GM20000 (cell line): ENCODE results near the gene ARHGAP20.

Experiments used
- DNase-seq: peaks from one replicate; pipeline ENCODE4 v3.0.0; 2012; ENCODE audit warnings: low spot score
- TF ChIP-seq, protein P1 (sequence below): IDR thresholded peaks from 2 replicates; pipeline ENCODE4 v1.5.1; 2012; ENCODE audit warnings: mild to moderate bottlenecking, control low read depth; ENCODE audit errors: extremely low read depth, missing control alignments

Gene ARHGAP20

DNA sequence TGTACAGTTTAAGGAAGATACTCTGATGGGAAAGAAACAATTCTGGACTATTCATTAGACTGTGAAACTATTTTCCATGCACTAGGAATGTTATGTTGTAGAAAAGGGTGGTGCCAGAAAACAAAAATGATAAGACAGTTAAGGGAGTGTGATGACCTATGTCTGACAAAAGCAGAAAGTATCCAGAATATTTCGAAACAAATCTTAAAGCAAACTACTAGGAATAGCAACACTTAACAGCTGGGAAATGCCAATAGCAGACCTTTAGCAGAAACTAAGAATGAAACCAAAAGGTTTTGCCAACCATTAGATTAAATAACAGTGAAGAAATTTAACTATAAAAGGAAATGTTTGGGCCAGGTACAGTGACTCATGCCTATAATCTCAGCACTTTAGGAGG, 3.3 kb upstream of the ARHGAP20 start:
- no peak for DNase-seq
- TF ChIP-seq, protein P1, sequence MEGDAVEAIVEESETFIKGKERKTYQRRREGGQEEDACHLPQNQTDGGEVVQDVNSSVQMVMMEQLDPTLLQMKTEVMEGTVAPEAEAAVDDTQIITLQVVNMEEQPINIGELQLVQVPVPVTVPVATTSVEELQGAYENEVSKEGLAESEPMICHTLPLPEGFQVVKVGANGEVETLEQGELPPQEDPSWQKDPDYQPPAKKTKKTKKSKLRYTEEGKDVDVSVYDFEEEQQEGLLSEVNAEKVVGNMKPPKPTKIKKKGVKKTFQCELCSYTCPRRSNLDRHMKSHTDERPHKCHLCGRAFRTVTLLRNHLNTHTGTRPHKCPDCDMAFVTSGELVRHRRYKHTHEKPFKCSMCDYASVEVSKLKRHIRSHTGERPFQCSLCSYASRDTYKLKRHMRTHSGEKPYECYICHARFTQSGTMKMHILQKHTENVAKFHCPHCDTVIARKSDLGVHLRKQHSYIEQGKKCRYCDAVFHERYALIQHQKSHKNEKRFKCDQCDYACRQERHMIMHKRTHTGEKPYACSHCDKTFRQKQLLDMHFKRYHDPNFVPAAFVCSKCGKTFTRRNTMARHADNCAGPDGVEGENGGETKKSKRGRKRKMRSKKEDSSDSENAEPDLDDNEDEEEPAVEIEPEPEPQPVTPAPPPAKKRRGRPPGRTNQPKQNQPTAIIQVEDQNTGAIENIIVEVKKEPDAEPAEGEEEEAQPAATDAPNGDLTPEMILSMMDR, result no peak

DNA sequence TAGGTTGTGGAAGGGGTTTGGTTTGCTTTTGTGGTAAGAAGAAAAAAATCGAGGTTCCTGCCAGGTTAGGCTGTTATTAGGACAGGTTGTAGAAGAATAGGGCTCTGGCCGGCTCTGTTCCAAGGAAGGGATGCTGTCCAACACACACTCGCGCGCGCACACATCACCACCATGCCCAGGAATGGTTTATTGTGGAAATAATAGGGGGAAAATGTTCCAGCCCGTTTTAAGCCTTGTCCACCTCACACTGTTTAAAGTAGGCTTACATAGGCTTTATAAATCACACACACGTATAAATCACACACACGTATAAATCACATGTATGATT, 1.2 kb upstream of the ARHGAP20 start:
- DNase-seq, result no peak
- TF ChIP-seq, protein P1, result no peak

DNA sequence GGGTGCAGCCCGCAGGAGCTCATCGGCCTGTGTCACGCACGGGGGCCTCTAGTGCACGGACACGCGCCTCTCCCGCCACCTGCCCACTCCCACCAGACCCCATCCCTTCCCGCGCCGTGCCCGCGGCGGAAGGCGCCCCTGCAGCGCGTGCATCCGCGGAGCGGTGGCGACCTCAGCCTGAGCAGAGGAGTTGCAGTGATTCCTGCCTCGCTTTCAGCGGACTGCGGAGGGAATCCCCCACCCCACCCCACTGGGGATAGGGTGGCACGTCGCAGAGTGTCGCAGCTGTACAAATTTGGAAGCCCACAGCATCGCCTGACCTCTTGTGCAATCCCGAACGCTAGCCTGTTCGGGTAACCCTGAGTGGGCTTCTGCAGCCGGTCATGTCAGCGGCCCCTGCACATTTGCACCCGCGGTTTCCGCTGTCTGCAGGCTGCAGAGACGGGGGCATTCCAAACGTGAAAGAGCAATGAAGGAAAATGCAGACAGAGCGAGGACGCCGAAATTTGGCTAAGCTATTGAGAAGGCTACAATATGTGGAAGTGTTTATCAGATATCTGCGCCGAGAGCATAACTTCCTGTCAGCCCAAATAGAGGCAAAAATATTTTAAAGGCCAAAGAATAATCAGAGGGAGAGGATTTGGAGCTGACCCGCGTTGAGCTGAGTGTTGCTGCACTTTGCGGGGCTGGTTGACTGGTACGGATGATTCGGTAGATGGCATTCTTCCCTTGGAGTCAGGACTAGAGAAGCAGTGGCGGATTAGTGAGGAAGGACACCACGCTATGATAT, 617 bp upstream of the ARHGAP20 start:
- DNase-seq, result peak; percentile 36
- TF ChIP-seq, protein P1, result no peak

DNA sequence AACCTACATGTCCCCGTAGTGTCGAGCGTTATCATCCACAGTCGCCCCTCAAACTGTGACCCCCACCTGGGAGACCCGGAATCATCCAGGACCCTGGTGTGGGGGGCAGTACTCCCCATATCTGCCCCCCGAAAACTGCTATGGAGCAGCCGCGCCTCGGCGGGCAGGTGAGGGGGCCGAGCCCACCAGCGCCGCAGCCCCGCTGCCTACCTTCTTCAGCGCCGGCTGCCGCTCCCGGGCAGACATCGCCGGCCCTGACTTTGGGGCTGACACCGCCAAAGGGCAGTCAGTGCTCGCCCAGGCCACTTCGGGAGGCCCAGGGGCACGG, 825 bp downstream of the ARHGAP20 start:
- TF ChIP-seq, protein P1, result no peak
- peak; percentile 17 for DNase-seq

DNA sequence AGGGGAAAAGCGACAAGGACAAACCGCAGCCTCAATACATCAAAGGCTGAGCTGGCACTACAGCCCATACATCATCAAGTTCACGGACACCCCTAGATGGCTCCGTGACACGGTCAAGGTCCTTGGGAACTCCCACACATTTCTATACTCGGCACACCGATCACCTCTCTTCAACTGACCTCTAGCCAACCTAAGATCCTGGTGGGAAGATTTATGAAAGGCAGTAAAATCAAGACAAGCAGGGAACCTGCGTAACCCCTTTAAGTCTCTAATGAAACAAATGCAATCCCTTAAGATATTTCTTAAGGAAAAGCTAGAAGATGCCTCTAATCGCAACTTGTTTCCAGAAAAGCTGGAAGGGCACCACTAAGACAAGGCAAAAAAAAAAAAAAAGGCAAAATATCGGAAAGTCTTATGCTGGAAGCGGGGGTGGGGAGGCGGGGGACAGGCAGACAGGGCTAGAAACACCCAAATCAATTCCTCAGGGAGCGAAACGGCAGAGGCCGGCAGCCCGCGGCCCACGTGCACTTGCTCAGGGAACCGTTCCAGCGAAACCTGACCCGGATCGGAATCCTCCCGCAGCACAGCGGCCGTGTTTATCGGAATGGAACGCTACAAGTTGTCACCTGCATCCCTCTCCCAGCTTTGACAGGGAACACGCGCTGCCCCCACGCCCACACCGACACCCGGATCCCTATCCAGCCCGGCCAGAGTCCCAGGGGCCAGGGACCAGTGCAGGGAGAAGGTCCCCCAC, 1.4 kb downstream of the ARHGAP20 start:
- TF ChIP-seq, protein P1, result no peak
- peak; percentile 31 for DNase-seq

DNA sequence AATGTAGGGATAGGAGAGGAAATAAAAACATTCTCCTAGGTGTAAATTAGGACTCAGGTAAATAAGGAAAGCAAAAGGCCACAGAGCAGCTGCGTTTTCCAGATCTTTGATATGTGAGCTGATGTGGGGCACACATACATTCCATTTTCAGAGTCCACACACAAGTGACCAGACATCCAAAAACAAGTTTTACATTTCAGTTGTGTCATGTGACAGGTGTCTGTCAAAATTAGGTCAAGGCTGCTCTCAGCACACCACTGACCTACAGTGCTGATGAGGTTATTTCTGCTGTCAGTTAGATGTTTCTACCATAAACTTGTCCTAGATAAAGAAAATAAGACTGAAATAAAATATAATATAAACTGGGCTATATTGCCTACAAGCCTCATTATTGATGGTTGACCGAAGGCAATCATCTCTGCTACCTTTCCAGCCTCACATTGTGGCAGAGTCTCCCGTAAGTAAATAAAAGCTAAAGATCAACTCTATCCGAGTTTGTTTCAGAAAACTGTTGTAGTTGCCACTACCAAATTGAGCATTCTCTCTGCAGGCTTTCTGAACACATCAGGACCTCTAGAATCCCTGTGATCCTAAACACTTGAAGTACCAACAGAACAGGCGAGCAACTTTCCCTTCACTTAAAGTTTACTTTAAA, 7.9 kb downstream of the ARHGAP20 start:
- TF ChIP-seq, protein P1, result no peak
- DNase-seq, result no peak

DNA sequence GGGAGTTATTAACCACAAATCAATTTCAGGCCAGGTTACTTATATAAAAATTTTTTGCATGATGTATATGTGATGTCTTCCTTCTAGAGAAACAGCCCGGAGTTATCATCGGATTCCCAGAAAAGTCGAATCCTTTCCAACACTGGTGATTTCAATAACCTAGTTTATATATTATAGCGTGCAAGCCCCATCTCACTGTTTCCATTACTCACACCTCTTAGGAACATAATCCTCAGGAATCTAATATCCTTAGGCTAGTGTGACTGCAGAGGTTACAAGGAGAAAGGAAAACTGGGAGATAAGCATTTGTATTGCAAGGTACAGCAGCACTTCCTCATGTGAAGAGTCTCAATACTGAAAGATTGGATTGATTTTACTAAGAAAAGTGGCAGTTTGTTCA, 20.3 kb downstream of the ARHGAP20 start:
- TF ChIP-seq, protein P1, result no peak
- DNase-seq, result no peak
